IPS DF 19.7 (cell line): ENCODE results near the gene C2orf92.
"Not testable (repeated sequence)": the region's sequence is repeated elsewhere in the genome, so short reads cannot be mapped to it uniquely, and the experiment has no call there.

Experiments used
- DNase-seq: peaks from one replicate; pipeline ENCODE4 v3.0.0-alpha.2; 2013; ENCODE audit warnings: low read depth, low spot score

The C2orf92 gene

DNA sequence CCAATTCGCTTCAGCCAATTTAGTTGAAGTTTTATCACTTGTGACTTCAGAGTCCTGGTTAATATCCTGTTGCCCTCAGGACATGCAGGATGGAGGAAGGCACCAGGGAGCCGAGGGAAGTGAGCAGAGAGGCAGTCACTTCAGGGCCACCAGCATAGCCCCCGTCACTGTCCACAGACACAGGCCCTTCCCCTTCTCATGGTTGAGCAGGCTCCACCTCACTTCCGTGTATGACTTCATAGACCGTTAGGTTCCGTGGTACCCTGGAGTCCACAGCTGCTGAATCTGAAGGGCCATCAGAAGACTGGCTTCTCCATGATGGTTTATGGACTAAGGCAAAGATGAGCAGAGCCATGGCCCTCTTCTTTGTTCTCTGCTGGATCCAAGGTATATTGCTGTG lies at the start of gene C2orf92:
Gene C2orf92, plus strand, starts transcription at position 266 of the 400 bp plus-strand sequence. Its CDS starts 76 bp downstream, at position 342.
- DNase-seq: no peak

DNA sequence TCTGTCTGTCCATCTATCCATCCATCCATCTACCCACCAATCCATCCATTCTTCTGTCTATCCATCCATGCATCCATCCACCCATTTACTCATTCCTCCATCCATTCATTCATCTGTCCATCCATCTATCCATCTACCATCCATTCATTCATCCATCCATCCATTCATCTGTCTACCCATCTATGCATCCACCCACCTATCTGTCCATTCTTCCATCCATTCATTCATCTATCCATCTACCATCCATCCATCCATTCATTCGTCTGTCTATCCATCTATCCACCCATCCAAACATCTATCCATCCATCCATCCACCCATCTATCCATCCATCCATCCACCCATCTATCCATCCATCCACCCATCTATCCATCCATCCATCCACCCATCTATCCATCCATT lies 49.0 kb upstream of the C2orf92 start:
- DNase-seq: not testable (repeated sequence)

DNA sequence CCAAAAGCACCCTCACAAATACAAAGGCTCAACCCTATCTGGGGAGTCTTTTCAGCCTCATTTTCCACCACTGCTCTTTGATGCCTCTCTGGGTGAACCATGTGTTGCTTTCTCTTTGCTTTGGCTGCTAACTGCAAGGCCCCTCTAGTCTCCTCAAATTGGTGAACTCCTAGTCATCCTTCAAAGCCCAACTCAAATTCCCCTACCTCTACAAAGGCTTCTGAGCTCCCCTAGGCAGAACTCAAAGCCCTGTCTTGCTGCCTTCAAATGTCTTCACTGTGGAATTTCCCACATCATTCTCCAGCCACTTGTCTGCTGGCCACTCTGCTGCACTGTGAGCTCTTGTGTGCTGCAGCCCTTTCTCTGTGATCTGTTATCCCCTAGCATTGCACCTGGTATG lies 46.5 kb upstream of the C2orf92 start:
- not testable (repeated sequence) for DNase-seq

DNA sequence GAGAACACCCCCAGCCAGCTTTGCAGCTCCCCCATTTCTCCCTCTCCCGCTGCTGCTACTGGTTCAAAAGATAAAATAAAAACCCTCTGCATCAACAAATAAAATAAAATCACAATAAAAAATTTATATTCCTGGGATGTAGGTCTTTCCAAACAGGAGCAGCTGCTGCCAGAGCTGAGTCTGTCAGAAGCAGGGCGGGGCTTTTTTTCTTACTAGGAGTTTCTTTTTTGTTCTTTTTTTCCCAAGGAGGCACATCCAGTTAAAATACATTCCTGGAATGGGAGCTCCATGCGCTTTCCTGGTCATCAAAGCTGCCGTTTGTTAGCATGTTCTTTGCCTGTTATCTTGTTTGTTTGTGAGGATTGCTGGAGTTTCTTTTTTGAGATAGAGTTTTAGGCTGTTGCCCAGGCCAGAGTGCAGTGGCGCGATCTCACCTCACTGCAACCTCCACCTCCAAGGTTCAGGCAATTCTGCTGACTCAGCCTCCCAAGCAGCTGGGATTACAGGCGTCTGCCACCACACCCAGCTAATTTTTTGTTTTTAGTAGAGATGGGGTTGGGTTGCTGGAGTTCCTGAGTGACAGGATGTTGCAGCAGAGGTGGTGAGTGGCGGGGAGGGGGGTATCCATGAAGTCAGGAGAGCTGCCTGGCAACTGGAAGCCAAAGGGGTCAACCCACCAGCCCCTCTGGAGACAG lies 44.0 kb upstream of the C2orf92 start:
- DNase-seq: not testable (repeated sequence)

DNA sequence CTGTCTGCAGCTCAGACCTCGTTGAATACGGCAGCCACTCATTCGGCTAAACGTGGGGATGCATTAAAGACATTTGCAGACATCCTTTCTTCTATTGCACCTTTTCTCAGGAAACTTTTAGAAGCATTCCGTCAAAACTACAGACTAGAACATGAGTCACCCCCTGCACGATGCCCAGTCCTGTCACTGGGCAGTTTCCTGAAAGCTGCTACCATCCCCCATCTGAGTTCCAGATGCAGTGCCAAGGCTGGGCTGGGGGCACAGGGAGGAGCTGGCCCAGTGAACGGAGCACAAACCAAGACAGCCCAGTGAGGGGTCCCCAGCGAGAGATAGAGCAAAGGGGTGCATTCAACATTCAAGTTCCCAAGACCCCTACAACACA lies 43.5 kb upstream of the C2orf92 start:
- not testable (repeated sequence) for DNase-seq

DNA sequence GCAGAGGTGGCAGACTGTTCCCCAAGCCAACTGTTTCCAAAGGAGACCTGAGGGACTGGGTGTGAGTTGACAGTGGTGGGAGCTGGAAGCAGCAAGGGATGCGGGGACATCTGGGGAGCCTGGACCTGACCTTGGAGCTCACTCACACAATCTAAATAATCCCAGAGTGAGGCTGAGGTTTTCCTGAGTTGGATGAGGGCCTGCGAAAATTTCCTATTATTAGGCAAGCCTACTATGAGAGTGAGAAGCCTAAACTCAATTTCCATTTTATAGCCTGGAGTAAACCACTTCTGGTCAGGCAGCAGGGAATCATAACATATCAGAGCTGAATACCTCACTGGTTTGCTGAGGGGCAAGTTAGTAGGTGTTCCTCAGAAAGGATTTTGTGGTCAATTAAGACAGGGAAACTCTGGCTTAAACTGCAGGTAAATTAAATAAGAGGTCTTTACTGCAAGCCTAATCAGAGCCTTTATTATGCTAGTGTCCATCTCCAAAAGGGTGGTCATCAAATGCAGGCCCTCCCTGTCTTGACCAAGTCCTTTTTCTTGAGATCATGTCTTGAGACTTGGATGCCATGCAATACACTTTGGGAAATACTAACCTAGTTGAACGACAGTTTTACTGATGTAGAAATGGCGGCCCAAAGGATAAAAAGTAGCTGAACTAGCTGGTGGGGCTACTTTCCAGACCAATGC lies 25.3 kb upstream of the C2orf92 start:
- DNase-seq: no peak

DNA sequence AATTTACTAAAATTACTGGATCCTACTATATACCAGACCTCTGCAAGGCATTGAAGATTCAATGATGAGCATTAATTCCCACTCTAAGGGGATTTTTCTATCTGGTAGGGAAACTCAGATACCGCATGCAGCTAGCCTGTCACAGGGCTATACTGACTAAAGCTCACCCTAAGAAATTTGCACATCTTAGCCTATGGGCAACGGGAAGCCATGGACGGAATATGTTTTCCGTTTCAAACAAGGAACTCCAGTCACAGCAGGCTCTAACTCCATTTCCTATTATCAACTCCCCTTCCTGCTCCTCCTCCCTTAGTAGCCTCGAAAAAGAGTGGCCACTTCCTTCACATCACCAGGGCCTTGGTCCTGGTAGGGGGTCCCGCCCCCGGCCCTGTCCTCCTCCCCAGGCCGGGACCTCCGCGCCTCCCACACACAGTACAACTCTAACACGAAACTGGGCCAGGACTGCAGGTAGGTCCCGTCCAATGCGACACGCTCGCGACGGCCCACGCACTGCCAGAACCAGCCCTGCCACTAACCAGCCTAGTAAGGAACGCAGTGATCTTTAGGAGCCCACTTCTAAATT lies 24.3 kb upstream of the C2orf92 start:
- DNase-seq: no peak

DNA sequence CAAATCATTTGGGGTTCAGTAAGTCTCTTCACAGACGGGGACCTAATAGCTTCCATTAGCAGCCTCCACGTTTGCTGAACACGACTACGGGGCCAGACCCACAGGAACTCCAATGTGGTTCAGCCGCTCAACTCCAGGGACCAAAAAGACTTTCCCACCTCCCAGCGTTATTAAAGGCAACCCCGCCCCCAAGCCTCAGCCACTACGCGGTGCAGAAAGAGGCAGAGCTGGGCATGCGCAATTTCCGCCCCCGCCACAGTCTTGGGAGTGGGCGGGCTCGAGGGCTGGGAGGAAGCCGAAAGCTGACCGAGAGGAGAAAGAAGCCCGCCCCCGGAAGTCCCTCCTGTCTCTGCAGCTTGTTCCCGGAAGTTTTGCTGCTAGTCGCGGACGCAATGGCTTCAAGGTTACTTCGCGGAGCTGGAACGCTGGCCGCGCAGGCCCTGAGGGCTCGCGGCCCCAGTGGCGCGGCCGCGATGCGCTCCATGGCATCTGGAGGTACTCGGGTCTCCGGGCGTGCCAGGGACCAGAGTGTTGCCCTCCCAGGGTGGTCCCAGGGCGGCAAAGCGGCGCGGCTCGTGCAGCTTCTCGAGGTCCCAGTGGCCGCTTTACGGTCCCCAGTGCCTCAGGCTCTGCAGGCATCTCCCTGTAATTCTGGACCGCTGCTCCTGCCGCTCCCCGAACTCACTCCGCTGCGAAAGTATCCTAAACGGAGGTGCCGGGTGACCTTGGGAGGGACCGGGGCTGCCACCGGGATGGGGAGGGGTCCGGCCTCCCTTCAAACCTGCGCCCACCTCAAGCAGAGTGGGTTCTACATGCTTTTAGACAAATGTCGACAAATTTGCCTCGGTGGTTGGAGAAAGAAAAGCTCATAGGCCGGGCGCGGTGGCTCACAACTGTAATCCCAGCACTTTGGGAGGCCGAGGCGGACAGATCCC lies 23.6 kb upstream of the C2orf92 start, which contains the start of gene COX5B:
Gene COX5B, plus strand, starts transcription at position 368 of the 935 bp plus-strand sequence. Its CDS starts 25 bp downstream, at position 393.
- peak; percentile 87 for DNase-seq

DNA sequence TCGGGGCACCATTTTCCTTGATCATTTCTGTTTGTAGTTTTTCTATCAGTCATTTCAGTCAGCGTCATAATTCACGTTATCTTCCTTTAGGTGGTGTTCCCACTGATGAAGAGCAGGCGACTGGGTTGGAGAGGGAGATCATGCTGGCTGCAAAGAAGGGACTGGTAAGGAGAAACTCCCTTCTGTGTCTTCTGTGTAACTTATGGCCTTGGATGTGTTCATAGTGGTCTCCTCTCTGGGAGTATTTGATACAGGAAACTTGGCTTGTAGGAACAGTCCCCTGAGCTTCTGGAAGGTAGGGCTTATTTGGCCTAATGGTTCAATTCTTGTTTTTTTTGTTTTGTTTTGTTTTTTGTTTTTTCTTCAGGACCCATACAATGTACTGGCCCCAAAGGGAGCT lies 22.5 kb upstream of the C2orf92 start:
- DNase-seq: no peak

DNA sequence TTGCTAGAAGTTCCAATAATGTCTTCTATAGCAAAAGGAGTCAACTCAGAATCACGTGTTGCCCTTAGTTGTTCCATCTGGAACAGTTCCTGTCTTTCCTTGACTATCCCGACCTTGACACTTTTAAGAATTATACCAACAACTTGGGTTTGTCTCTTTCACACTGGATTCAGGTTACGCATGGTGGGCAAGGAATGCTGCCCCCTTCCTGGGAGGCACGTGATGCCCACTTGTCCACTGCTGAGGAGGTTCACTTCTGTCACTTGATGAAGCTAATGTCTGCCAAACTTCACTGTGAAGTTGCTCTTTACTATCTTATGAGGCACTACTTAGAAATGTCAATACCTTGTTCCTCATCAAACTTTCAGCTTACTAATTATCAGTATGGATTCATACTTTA lies 18.4 kb upstream of the C2orf92 start:
- no peak for DNase-seq

DNA sequence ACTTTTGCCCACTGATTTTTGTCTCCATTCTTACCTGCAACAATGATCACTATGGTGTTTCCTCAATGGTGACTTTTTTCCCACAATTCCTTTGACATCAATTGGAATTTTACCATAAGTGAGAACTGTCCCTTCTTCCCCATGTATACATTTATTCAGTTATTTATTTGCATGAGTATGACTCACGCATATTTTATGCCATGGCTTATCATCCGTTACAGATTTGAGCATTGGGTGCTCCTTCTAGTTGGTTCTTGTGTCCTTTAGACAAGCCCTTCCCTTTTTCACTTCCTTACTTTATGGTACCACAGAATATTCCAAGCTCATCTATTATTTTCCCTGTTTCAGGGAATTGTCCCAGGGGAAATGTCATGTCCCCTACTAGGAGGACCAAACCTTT lies 16.0 kb upstream of the C2orf92 start:
- no peak for DNase-seq

DNA sequence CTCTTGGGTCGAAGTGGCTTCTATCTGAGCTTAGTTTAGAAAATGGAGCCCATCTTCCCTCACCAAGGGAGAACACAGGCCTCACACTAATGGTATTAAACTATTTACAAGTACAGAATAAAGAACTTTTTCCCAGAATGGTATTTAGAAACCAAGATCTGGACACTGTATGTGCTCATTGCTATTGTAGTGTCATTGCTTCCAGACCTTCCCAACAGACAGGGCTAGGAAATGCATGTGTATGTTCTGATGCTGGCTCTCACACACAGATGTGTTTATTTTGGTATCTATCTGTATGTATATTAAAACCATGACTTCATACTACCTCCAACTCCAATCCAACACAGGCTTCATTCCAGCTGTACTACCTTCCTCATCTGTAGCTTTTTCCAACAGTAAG lies 15.6 kb upstream of the C2orf92 start:
- no peak for DNase-seq

DNA sequence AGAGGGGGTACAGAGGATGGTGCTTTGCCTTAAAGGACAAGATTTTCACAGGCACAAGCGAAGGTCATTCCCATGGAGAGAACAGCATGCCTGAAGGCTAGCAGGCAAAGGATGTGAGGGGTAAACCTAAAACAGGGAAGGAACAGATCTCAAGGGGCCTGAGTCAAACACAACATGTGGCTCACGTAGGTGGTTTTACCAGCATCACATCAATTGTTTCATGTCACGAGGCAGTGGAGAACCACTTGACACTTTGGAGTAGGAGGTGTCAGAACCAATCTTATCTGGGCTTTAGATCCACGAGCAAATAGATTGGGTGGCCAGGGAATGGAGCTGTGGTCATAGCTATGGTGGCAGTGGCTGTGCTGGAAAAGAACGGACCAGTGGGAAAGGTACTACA lies 15.2 kb upstream of the C2orf92 start:
- no peak for DNase-seq

DNA sequence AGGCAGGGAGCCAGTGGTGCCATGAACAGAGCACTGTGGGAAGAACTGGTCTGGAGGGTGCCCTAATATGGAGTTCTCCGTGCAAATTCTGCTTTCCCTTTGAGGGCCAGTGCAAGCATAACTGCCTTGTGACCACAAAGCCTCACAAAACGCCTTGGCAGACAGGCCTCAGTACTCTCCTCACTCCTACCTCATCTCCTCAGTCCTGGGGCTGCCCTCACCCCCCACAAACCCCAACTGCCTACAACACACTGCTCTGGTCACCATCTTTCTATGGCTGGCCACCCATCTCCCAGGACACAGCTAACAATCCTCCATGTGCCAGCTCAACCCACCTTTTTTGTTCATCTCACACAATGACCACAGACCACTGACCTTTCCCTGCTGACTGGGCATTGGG lies 14.7 kb upstream of the C2orf92 start:
- no peak for DNase-seq

DNA sequence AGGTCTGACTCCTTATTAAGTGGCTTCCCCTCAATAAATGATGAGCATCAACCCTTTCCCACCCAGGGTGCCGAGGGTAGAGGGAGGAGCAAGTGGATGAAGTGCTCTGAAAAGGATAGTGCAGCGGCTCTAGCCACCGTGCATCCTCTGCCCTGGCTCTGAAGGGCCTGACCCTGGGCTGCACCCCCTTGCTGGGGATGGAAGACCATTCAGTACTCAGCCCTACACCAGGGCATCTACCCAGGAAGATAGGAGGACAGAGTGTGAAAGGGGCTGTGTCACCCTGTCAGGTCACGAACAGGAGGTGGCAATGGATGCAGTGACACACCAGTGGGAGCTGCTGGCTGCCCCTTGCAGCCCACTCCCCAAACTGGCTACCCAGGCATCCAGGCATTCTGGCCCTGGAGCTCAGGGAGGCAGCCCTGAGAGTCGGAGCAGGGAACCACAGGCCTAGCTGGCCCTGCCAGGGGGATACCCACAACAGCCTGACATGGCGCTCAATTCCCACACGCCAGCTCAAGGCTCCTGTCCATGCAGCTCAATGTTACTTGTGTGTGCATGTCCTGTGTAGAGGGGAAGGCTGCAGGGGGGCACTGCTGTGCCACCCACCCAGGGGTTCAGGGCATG lies 13.3 kb upstream of the C2orf92 start:
- DNase-seq: no peak

DNA sequence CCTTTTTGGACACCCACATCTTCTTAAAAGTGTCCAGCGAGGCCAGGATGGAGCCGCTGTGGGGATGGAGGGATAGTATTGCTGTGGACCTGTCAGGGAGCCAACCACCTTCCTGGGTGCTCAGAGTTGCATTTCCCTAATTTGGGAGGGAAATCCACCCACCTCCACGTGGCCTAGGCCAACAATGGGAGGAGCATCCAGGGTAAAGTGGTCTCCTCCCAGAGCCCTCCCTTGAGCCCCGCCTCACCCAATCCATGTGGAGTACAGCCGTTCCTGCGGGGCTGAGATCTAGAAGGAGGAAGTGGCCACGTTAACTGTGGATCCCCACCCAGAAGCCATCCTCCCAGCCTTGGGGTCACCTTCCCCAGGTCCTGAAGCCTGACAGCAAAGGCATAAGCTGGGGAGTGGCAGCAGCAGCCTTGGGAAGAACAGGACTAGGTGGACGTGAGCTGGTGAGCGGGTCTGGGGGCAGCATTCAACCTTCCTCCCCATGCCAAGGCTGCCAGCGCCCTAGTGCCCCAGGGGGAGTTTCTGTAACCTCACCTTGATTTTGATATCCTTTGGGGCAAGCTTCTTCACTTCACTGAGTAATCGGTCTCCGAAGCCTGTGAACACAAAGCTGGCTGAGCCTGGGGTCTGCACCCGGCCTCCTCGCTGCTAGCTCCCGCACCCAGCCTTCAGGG lies 12.5 kb upstream of the C2orf92 start:
- DNase-seq: no peak

DNA sequence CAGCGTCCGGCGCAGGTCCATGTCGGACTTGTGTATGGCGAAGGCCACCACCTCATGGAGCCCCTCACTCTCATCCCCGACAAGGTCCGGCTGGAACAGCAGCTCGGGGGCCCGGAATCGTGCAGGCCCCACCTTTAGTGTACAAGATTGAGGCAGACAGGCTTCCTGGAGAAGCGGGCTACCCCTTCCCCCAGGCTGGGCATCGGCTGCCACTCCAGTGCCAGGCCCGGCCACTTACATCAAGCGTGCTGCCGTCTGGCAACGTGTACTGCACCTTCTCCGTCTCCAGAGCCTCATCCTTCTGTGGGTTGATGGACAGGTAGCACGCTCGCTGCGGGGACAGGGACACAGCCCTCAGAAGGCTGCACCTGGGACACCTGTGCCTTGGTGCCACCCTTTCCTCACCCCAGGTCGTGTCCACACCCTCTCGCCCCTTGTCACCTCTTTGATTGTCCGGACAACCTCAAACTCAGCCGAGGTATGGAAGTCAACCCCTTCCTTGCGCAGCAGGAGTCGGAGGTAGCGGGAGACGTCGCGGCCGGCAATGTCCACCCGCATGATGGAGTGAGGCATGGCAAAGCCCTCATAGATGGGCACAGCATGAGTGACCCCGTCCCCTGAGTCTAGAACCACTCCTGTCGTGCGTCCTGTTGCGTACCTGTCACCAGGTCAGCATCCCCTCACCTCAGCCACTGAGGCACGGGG lies 11.4 kb upstream of the C2orf92 start:
- no peak for DNase-seq

DNA sequence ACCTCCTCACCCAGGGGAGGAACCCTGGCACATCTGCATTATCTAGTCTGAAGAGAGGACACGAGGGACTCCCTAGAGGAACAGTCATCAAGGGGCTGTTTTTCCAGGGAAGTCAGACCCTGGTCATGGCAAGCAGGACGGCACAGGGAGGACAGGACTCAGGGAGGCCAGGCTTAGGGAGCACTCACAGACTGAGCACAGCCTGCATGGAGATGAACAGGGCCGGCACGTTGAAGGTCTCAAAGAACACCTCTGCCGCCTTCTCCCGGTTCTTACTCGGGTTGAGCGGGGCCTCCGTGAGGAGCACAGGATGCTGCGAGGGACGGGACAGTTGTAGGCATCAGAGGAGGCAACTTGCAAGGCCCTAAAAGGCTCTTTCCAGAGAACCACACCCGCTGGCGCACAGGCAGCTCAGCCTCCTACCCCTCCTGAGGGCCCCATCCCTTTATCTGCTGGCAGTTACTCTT lies 10.8 kb upstream of the C2orf92 start:
- no peak for DNase-seq

DNA sequence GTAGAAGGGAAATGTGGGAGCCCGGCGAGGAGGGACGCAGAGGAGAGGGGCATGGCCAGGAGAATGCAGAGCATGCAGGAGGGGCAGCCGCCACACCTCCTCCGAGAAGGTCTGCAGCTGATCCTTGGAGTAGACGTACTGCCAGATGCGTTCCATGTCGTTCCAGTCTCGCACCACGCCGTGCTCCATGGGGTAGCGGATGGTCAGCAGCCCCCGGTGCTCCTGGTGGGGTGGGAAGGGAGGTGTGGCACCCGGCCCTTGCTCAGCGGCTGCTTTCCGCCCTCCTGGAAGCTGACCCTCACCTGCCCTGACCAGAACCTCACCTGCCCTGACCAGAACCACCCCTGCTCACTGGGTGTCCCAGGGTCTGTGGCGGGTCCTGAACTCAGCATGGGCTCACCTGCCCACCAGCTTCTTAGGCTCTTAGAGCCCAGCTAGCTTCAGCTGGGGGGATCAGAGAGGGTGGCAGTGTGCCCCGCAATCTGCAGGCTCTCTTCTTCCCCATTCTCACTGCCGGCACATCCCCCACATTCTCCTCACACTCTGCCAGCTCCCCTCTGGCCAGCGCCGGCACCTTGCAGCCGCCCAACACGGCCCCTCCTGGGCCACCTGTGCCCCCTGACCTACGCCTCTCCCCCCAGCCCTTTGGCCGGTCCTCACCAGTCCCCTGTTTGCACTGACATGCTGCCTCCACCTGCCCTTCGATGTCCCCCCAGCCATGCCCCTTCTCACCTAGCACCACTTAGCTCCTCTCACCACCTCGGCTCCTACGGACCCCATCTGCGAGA lies 10.1 kb upstream of the C2orf92 start:
- DNase-seq: no peak
